NCI-H128 (cell line): ENCODE results near the gene MRPL37.
"Not testable (repeated sequence)": the region's sequence is repeated elsewhere in the genome, so short reads cannot be mapped to it uniquely, and the experiment has no call there.

Experiments used
- DNase-seq: peaks from one replicate; lab custom pipeline; 2025; ENCODE audit not compliant: unreplicated experiment; lab: John Stamatoyannopoulos, UW

Gene MRPL37

DNA sequence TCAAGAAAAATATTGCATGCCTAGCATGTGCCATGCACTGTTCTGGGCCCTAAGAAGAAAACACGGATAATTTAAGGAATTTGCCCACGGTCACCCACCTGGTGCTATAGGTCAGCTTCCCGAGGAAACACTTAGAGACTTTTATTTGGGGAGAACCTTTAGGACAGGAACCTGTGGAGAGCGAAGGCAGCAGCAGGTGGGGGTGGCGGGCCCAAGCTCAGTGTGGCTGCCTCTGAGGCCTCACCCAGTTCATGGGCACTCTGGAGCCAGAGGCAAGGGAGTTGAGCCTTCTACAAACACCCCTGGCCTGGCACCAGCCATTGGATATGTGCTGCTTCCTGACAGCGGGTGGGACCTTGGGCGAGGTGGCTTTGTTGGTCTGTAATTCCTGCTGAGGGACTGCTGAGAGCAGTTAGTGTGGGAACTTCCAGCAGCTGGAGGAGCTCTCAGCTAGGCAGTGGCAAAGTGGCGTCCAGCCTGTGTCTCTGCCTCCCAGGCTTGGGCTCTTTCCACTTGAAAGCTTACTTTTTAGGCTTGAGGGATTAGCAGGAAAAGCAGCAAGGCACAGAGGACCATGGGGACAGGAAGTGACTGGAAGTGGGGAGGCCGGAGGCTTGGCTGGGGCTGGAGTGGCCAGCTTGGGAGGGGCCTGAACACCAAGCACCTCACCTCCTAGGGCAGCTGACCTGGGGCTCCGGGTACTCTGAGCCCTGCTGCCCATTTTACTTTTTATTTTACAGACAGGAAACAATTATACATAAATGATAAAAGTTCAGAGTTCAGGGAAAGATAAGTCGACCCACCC, 19.1 kb downstream of the MRPL37 start:
- DNase-seq, result no peak

DNA sequence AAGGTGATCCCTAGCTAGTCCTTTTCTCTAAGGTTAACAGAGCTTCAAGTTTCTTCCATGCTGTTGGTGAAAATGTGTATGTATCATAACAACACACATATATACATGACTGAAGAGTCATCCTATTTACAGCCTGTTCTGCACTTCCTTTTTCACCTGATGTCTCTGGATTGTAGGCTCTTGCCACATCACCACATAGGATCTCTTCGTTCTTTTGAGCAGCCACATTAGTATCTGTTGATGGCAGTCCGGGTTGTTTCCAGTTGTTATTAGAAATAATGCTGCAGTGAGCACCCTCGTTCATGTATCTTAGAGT, 19.7 kb downstream of the MRPL37 start:
- DNase-seq, result no peak

GRCh38 chr1:54220004-54220811, 20.2 kb downstream of the MRPL37 start:
- no peak for DNase-seq

- no peak for DNase-seq
Observed at GRCh38 chr1:54221113-54221834, 21.3 kb downstream of the MRPL37 start.

- DNase-seq, result no peak
Observed at GRCh38 chr1:54221867-54222484, 22.0 kb downstream of the MRPL37 start.

GRCh38 chr1:54222711-54223110, 22.7 kb downstream of the MRPL37 start:
- DNase-seq, result no peak

DNA sequence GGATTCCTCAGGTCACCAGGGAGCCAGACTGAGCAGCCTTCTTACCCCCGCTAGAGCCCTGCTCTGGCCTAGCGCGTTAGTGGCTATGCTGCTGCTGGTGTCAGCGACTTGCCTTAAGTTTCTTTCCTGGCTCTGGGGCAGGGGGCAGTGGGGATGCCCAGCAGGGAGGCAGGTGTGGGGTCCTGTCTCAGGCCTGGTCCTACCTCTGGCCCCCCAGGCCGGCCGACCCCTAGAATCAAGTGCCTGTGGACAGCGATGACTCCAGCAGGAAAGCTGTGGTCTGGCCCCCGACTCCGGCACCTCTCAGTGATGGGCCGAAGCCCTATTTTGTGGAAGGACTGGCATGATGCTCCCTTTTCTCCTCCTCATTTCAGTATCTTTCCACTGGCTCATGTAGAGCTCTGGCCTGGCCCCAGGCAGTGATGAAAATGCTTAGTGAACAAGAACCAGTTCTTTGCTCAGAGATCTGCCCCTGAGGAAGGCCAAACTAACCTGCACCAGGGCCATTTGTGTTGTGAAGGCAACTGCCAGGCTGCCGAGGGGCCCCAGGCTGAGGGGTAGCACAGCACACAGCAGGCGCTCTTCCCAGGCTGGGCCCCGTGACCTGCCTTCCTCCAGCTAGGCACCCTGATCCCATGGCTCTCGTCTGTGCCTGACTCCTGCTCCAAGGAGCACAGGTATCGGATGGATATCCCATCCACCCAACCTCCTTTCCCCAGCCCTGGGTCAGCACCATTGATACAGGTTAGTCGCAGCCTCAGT, 23.7 kb downstream of the MRPL37 start:
- DNase-seq, result no peak

DNA sequence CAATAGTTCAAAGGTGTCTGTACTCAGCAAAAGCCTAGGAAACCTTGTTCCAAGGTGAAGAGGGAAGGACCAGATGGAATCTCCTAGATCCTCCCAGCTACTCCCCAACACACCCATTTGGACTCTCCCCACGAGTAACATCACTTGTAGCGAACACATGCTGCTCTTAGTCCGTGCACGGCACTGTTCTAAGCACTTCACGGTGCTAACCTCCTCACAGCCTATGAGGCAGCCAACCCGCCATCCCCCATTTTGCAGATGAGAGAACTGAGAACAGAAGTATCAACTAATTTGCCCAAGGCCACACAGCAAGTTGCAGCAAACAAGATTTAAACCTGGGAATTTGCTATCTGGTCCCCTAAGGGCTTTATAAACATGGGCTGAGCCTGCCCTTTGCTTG, 24.3 kb downstream of the MRPL37 start:
- DNase-seq, result no peak

DNA sequence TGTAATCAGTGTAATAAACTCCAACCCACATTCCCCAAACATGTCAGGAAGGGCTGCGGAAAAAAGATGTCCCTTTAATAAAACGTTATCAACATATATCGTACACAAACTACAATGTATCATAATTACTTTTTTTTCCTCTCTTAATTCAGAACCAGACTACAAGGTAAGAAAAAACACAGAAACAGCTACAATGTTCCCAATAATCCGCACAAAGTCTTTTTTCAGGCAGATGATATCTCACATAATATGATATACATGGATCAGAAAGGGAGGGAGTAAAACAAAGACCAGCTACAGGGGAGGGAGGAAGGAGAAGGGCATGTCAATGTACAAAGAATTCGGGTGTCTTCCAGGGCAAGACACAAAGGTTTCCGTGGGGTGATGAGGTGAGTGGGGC, 25.4 kb downstream of the MRPL37 start:
- DNase-seq, result no peak

GRCh38 chr1:54225986-54226559, 26.1 kb downstream of the MRPL37 start:
- DNase-seq, result no peak

GRCh38 chr1:54227091-54227602, 27.2 kb downstream of the MRPL37 start:
- no peak for DNase-seq

GRCh38 chr1:54227891-54228310, 27.9 kb downstream of the MRPL37 start:
- DNase-seq, result no peak

GRCh38 chr1:54228638-54229079, 28.7 kb downstream of the MRPL37 start:
- DNase-seq, result no peak

DNA sequence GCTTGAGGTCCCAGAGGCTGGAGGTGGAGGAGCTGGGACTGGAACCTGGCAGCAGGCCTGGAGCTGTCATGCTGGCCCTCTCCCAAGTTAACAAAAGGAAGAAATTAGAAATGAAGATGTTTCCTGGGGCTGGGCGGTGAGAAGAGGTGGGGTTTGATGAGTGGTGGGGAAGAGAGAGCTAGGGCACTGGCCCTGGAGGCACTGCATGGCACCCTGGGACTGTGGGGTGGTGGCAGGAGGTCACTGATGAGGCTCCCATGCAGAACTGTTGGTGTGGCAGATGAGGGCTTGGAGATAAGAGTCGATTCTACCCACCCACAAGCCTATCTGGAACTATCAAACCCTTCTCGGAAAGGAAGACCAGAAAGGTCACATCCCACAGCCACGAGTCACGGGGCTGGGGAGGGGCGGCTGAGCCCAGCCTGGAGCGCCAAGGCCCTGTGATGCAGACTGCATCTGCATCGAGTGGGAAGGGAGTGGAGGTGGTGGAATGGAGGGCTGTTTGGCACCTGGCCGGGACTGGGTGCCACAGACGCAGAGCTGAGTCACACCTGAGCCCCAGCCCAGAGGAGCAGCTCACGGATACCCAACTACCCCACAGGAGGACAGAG, 29.4 kb downstream of the MRPL37 start:
- DNase-seq, result no peak

- no peak for DNase-seq
Observed at GRCh38 chr1:54230507-54231339, 30.8 kb downstream of the MRPL37 start.

GRCh38 chr1:54233196-54233595, 33.2 kb downstream of the MRPL37 start:
- not testable (repeated sequence) for DNase-seq

- no peak for DNase-seq
Observed at GRCh38 chr1:54234284-54234683, 34.3 kb downstream of the MRPL37 start.

DNA sequence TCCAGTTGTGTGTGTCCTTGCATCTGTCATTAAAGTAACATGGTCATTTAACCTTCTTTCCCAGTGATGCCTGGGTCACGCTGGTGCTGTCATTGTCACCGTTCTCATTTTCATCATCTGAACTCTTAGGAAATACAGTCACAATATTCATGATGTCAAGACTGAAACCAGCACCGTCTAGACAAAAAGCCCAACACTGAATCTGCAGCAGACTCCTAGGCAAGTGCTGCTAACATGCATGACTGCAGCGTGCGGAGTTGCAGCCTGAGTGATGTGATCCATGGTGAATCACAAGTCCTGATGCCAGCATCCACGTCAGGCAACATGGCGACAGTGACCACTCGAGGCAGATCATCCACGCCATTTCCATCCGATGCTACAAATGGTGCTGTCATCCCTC, 37.6 kb downstream of the MRPL37 start:
- no peak for DNase-seq
